WI38 (cell line): ENCODE measurements around the gene DDX31.

ENCODE experiments used
- H3K4me3 ChIP-seq: 2 replicates; pipeline ENCODE4 v1.5.1; 2011; ENCODE audit warnings: low read depth, mild to moderate bottlenecking, control low read depth, low read length
- CTCF ChIP-seq: IDR thresholded peaks from 2 replicates; pipeline ENCODE4 v1.5.1; 2012; ENCODE audit warnings: low read depth, mild to moderate bottlenecking, control low read depth, low read length

Gene DDX31

DNA sequence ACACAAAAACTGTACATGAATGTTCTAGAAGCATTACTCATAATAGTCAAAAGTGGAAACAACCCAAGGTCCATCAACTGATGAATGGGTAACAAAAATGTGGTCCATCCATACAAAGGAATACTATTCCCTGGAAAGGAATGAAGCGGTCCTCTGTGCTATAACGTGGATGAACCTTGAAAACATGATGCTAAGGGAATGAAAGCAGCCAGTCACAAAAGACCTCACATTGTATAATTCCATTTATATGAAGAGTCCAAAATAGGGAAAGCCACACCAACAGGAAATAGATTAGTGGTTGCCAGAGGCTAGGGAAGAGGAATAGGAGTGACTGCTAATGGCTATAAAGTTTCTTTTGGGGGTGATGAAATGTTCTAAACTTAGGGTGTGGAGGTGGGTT is 110.1 kb downstream of the DDX31 start:
- no peak for TF ChIP-seq CTCF
- H3K4me3 ChIP-seq: no peak overlapping the region

DNA sequence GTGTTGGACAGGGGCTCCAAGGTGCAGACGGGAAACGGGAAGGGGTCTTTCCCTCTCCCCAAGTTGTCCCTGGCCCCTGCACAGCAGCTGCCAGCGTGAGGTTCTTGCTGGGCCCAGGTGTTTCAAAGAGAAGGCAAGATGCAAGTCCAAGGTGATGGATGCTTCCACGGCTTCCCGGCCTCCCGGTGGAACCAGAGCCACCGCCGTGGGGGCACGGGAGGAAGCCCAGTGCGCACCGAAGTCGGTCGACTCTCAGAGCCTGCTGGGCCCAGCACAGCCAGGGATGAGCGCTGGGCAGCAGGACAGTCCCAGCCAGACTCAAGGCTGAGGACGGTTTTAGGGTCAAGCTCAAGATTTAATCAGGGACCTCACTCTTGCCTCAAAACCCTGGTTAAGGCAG is 112.6 kb downstream of the DDX31 start:
- no peak overlapping the region for H3K4me3 ChIP-seq
- no peak for TF ChIP-seq CTCF

- H3K4me3 ChIP-seq: no peak overlapping the region
- TF ChIP-seq CTCF: no peak
Observed at GRCh38 chr9:132556714-132557113, 113.1 kb downstream of the DDX31 start.

- H3K4me3 ChIP-seq: no peak overlapping the region
- TF ChIP-seq CTCF: no peak
Observed at GRCh38 chr9:132556235-132556634, 113.5 kb downstream of the DDX31 start.

DNA sequence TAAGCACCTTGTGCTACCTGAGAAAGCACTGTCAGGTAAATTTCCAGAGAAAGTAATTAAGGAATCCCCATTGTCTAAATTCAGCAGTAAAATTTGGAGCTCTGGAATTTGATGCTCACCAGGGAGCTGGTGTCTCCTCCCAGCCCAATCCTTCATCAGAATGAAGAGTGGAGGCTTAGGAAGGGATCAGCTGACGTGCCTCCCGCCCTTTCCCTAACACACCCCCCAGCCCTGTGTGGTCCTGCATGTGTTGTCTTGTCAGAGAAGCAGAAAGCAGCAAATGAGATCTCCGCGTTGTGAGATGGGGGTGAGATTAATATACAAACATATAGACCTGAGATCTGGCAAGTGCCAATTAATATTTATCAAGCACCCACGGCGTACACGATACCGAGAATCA is 114.3 kb downstream of the DDX31 start:
- H3K4me3 ChIP-seq: no peak overlapping the region
- TF ChIP-seq CTCF: no peak

GRCh38 chr9:132554755-132555154 is 115.0 kb downstream of the DDX31 start:
- H3K4me3 ChIP-seq: no peak overlapping the region
- TF ChIP-seq CTCF: no peak

- no peak for TF ChIP-seq CTCF
- H3K4me3 ChIP-seq: no peak overlapping the region
Observed at GRCh38 chr9:132552041-132552440, 117.7 kb downstream of the DDX31 start.
